PC-9 (cell line): Measurements from ENCODE around the gene YIPF1. TPM values are rescaled to one million over a fixed set of nuclear protein-coding genes. Genes with fewer than 3 reads are reported as not detected.
A peak's percentile ranks its signal among the peaks of the same experiment; 100 is the strongest.

Source experiments
- BruUV-seq: library from RNA; stranded (reverse); fragments of 400-500 nt; replicated peaks from 2 replicates; lab custom pipeline; 2021; lab: Mats Ljungman, UMichigan
- CTCF ChIA-PET: fragments of 300-600 bp; sonication (Branson Sonifier 250); formaldehyde crosslinking; loops from one replicate; lab custom pipeline; 2022; ENCODE audit warnings: antibody characterized with exemption; lab: Charles Lee
- POLR2A ChIA-PET: fragments of 300-600 bp; sonication (Branson Sonifier 250); formaldehyde crosslinking; loops from one replicate; lab custom pipeline; 2022; ENCODE audit warnings: antibody characterized with exemption; ENCODE audit not compliant: unreplicated experiment; lab: Charles Lee
- DNase-seq, 2 experiments: peaks; one replicate each; pipeline versions ENCODE4 v3.0.0 to v3.0.0-alpha.2; 2015 to 2022; ENCODE audit warnings: mixed read lengths in 1 of 2
- H2AFZ ChIP-seq: fragments of 200-600 bp; sonication (generic); 2 replicates; pipeline ENCODE4 v1.8.1; 2017; ENCODE audit warnings: antibody characterized with exemption
- H3F3A ChIP-seq: fragments of 200-600 bp; sonication (generic); 2 replicates; pipeline ENCODE4 v1.8.1; 2017; ENCODE audit warnings: antibody characterized with exemption, mild to moderate bottlenecking, low read depth; ENCODE audit not compliant: insufficient read depth
- H3K27ac ChIP-seq: fragments of 200-600 bp; sonication (generic); 2 replicates; pipeline ENCODE4 v1.6.1; 2016; ENCODE audit warnings: mixed run types
- H3K27me3 ChIP-seq: fragments of 200-600 bp; sonication (generic); 2 replicates; pipeline ENCODE4 v1.6.1; 2016; ENCODE audit warnings: low read depth, mixed run types; ENCODE audit not compliant: insufficient read depth
- H3K36me3 ChIP-seq: fragments of 200-600 bp; sonication (generic); 2 replicates; pipeline ENCODE4 v1.6.1; 2016; ENCODE audit warnings: low read depth, mixed run types
- H3K4me1 ChIP-seq: fragments of 200-600 bp; sonication (generic); replicated peaks from 2 replicates; pipeline ENCODE4 v1.6.1; 2016; ENCODE audit warnings: mixed run types; ENCODE audit not compliant: insufficient read depth
- H3K4me2 ChIP-seq: fragments of 200-600 bp; sonication (generic); 2 replicates; pipeline ENCODE4 v1.6.1; 2017; ENCODE audit warnings: mixed run types
- H3K4me3 ChIP-seq: fragments of 200-600 bp; sonication (generic); 2 replicates; pipeline ENCODE4 v1.6.1; 2016; ENCODE audit warnings: mixed run types
- H3K79me2 ChIP-seq: fragments of 200-600 bp; sonication (generic); 2 replicates; pipeline ENCODE4 v1.6.1; 2017; ENCODE audit warnings: low read depth, mixed run types
- H3K9me2 ChIP-seq: fragments of 200-600 bp; sonication (generic); 2 replicates; pipeline ENCODE4 v1.8.1; 2017; ENCODE audit warnings: mild to moderate bottlenecking; ENCODE audit not compliant: insufficient read depth
- H3K9me3 ChIP-seq: fragments of 200-600 bp; sonication (generic); 2 replicates; pipeline ENCODE4 v1.8.1; 2016; ENCODE audit warnings: low read depth; ENCODE audit not compliant: insufficient read depth
- H4K20me1 ChIP-seq: fragments of 200-600 bp; sonication (generic); 2 replicates; pipeline ENCODE4 v1.8.1; 2017; ENCODE audit not compliant: insufficient read depth
- CTCF ChIP-seq: fragments of 200-600 bp; sonication (generic); conservative IDR thresholded peaks from 2 replicates; pipeline ENCODE4 v1.6.1; 2017; ENCODE audit warnings: mixed run types, antibody characterized with exemption, mild to moderate bottlenecking, moderate library complexity
- EZH2 ChIP-seq: fragments of 200-600 bp; sonication (generic); IDR thresholded peaks from 2 replicates; pipeline ENCODE4 v1.8.0; 2017; ENCODE audit warnings: antibody characterized with exemption, low read depth
- intact Hi-C: fragments of 100-400 bp; cut with micrococcal nuclease; formaldehyde crosslinking; loops from one replicate; pipeline ENCODE4 v1.10.0; 2022; ENCODE audit not compliant: unreplicated experiment
- total RNA-seq: library from RNA; stranded (reverse); gene quantifications from 2 replicates; pipeline ENCODE4 v1.2.3, GENCODE V29; 2021

The YIPF1 gene
- total RNA-seq, 1 experiment from 2014 or later: 23.3 TPM

GRCh38 chr1:53826367-53826766, 63.2 kb downstream of the YIPF1 start:
- no peak overlapping the region for H2AFZ ChIP-seq
- BruUV-seq: no TSS peak
- H3K79me2 ChIP-seq: 0 out of 2 replicates have a peak, but pooled peaks cover 7% of the 10 kb centered on the region
- TF ChIP-seq CTCF (no peak; the same call in 1 of the 2 replicates), EZH2 (no peak)
- no peaks in the 10 kb centered on the region for H3F3A ChIP-seq
- H3K27me3 ChIP-seq: no peaks in the 10 kb centered on the region
- intact Hi-C loops: no loop called here
- H3K4me2 ChIP-seq: no peak overlapping the region
- H3K9me2 ChIP-seq: no peaks in the 10 kb centered on the region
- H3K36me3 ChIP-seq: peaks cover 30% of the 10 kb centered on the region
- ChIA-PET POLR2A (no interaction called here), CTCF (interaction anchor here (0.5 kb wide), 1 partner anchor 21 kb away, joined by 3 read pairs; no protein-coding TSS in a partner anchor)
- no peaks in the 10 kb centered on the region for H3K9me3 ChIP-seq
- DNase-seq: no peak
- no peak overlapping the region for H3K4me3 ChIP-seq
- no peak overlapping the region for H3K27ac ChIP-seq
- H4K20me1 ChIP-seq: no peaks in the 10 kb centered on the region
- no peaks in the 10 kb centered on the region for H3K4me1 ChIP-seq

GRCh38 chr1:53825306-53825705, 64.3 kb downstream of the YIPF1 start:
- intact Hi-C loops: no loop called here
- H3K4me1 ChIP-seq: no peaks in the 10 kb centered on the region
- no peaks in the 10 kb centered on the region for H3K27me3 ChIP-seq
- no peak overlapping the region for H3K27ac ChIP-seq
- no peak for TF ChIP-seq CTCF
- TF ChIP-seq EZH2: no peak
- DNase-seq: no peak
- H3K79me2 ChIP-seq: 0 out of 2 replicates have a peak, but pooled peaks cover 7% of the 10 kb centered on the region
- ChIA-PET CTCF (no interaction called here), POLR2A (no interaction called here)
- peaks cover 30% of the 10 kb centered on the region for H3K36me3 ChIP-seq
- no peak overlapping the region for H3K4me2 ChIP-seq
- BruUV-seq: no TSS peak
- no peaks in the 10 kb centered on the region for H3K9me2 ChIP-seq
- H3K4me3 ChIP-seq: no peak overlapping the region
- no peaks in the 10 kb centered on the region for H3K9me3 ChIP-seq
- H2AFZ ChIP-seq: no peak overlapping the region
- H3F3A ChIP-seq: no peaks in the 10 kb centered on the region
- no peaks in the 10 kb centered on the region for H4K20me1 ChIP-seq

GRCh38 chr1:53822931-53823330, 66.7 kb downstream of the YIPF1 start:
- intact Hi-C loops: no loop called here
- no peaks in the 10 kb centered on the region for H4K20me1 ChIP-seq

More at GRCh38 chr1:53822931-53823330, 66.7 kb downstream of the YIPF1 start:
- Histone ChIP-seq H3K4me1 (no peaks in the 10 kb centered on the region), H3K4me3 (no peak overlapping the region), H3K36me3 (peaks cover 27% of the 10 kb centered on the region), H3K27me3 (no peaks in the 10 kb centered on the region), H3K9me3 (no peaks in the 10 kb centered on the region), H3K4me2 (no peak overlapping the region), H2AFZ (no peak overlapping the region), H3K79me2 (peaks cover 12% of the 10 kb centered on the region; the same call in 1 of the 2 replicates), H3F3A (no peaks in the 10 kb centered on the region; the same call in none of the 2 replicates), H3K27ac (no peak overlapping the region), H3K9me2 (no peaks in the 10 kb centered on the region)
- POLR2A ChIA-PET: interaction anchor here (0.7 kb wide), 1 partner anchor 446 kb away, joined by 8 read pairs; no protein-coding TSS in a partner anchor
- no peak for TF ChIP-seq EZH2
- TF ChIP-seq CTCF: no peak
- DNase-seq: peak in 1 of 2 experiments; percentile 60
- BruUV-seq: no TSS peak
- CTCF ChIA-PET: no interaction called here
